ENCODE measurements around the gene AQP2.
"Not testable (repeated sequence)": the region's sequence is repeated elsewhere in the genome, so short reads cannot be mapped to it uniquely, and the experiment has no call there.

AQP2 gene

GRCh38 chr12:49969651-49970429 lies 19.3 kb downstream of the AQP2 start:
- DNase-seq (ENCODE audit: low read depth), result no peak

GRCh38 chr12:49970658-49971057 lies 20.1 kb downstream of the AQP2 start:
- no peak for DNase-seq (ENCODE audit: low read depth)

GRCh38 chr12:49971141-49971540 lies 20.6 kb downstream of the AQP2 start:
- DNase-seq (ENCODE audit: low read depth), result no peak

GRCh38 chr12:49972129-49972528 lies 21.6 kb downstream of the AQP2 start:
- DNase-seq (ENCODE audit: low read depth), result no peak

DNA sequence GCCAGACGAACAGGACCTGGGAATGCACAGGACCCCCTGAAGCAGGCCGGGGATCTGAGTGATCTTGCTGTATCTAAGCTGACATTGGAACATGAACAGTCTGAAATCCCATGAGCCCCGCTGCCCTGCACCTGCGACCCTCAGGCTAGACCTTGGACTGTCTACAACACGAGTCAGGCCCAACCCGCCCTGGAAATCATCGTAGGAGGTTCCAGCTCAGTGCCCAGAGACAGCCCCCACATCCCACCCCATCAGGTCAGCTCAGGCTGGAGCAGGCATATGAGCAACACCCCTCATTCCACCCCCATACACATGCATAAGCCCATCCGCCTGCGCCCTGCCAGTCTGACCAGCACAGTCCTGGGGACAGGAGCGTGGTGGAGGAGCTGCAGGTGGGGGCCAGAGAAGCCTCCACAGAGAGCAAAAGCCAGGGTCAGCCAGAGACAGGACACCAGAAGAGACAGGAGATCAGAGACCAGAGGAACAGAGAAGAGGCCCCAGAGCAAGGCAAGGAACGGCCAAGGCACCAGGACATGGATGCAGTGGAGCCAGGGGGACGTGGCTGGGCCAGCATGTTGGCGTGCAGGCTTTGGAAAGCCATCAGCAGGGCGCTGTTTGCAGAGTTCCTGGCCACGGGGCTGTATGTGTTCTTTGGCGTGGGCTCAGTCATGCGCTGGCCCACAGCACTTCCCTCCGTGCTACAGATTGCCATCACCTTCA lies 22.3 kb downstream of the AQP2 start, which contains the start of gene AQP6:
Gene AQP6, plus strand, starts transcription at position 307 of the 720 bp plus-strand sequence. Its CDS starts 227 bp downstream, at position 534.
- no peak for DNase-seq (ENCODE audit: low read depth)

DNA sequence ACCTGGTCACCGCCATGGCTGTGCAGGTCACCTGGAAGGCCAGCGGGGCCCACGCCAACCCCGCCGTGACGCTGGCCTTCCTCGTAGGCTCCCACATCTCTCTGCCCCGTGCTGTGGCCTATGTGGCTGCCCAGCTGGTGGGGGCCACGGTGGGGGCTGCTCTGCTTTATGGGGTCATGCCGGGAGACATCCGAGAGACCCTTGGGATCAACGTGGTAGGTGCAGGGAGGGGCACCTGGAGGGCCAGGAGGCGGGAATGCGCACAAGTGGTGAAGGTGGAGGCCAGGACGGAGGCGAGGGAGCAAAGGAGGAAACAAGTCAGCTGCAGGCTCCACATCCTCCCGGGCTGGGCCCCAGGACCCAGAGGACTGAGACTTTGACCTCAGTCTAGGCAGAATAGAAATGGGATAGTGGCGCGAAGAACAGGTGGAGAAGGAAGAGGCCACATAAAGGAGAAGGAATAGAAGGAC lies 22.9 kb downstream of the AQP2 start:
- no peak for DNase-seq (ENCODE audit: low read depth)

- no peak for DNase-seq (ENCODE audit: low read depth)
These were observed 23.7 kb downstream of the AQP2 start for GRCh38 chr12:49974231-49974675.

DNA sequence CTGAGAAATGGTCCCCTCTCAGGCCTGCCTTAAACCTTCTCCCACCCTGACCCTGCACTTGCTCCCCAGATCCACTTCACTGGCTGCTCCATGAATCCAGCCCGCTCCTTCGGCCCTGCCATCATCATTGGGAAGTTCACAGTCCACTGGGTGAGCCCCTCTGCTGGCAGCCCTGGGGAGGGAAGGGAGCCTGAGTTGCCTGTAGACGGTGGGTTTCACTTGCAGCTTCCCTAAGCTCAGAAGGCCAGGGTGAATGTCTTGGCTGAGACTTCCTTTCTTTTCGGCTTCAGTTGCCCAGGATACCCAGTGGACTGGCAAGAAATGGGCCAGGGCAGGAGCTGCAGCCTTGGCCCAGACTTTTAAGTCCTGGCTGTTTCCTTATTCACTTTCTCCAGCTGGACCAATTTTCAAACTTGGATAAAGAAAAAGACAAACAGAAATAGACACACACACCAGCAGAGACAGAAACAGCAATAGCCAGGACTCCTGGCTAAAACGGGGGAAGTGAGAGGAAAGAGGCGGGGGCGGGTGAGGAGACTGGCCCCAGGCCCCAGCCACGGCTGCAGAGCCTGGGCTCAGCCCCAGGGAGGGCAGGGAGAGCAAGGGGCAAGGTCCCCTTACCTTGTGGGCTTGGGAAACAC lies 24.3 kb downstream of the AQP2 start:
- DNase-seq (ENCODE audit: low read depth), result no peak

GRCh38 chr12:49975318-49975761 lies 24.8 kb downstream of the AQP2 start:
- no peak for DNase-seq (ENCODE audit: low read depth)

GRCh38 chr12:49976557-49976956 lies 26.0 kb downstream of the AQP2 start:
- DNase-seq (ENCODE audit: low read depth), result no peak

- no peak for DNase-seq (ENCODE audit: low read depth)
These were observed 27.6 kb downstream of the AQP2 start for GRCh38 chr12:49978125-49978524.

DNA sequence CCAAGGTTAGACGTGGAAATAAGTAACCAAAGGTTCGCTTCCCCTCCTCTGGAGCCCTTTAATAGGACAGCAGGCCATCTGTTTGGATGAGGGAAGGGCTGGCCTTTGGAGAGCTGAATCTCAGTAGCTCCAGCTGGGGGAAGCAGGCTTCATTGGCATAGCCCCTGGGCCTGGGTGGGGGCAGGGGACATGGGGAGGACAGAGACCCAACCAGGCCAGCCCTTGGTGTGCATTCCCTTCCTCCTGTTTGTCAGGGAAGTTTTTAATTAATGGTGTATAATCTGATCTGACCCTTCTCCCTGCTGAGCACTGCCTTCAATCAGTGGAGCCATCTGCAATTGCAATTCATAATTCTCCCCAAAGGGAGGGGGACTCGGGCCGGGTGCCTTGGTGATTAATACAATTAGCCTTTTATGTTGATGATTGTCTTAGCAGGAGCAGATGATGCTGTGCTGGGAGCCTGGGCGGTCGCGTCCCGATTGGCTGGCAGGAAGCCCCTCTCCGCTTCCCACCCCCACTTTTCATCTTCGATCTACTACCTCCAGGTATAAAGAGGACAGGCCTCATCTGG lies 28.6 kb downstream of the AQP2 start:
- no peak for DNase-seq (ENCODE audit: low read depth)

DNA sequence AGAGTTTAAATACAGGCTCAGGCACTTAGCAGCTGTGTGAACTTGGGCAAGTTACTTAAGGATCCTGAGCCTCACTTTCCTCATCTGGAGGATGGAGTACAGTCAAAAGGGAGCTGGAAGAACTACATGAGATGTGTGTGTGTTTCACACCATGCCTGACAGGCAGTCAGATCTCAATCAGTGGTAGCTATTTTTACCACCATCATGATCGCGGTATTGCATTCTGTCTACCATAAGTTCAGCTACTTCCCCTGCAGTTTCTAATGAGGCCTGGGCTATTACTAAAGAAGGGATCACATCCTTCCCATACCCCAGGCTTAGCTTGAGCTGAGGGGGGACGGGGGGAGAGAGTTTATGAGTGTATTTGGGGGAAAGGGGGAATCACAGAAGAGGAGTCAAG lies 29.3 kb downstream of the AQP2 start:
- DNase-seq (ENCODE audit: low read depth), result no peak

GRCh38 chr12:49980501-49981349 lies 30.2 kb downstream of the AQP2 start:
- no peak for DNase-seq (ENCODE audit: low read depth)

DNA sequence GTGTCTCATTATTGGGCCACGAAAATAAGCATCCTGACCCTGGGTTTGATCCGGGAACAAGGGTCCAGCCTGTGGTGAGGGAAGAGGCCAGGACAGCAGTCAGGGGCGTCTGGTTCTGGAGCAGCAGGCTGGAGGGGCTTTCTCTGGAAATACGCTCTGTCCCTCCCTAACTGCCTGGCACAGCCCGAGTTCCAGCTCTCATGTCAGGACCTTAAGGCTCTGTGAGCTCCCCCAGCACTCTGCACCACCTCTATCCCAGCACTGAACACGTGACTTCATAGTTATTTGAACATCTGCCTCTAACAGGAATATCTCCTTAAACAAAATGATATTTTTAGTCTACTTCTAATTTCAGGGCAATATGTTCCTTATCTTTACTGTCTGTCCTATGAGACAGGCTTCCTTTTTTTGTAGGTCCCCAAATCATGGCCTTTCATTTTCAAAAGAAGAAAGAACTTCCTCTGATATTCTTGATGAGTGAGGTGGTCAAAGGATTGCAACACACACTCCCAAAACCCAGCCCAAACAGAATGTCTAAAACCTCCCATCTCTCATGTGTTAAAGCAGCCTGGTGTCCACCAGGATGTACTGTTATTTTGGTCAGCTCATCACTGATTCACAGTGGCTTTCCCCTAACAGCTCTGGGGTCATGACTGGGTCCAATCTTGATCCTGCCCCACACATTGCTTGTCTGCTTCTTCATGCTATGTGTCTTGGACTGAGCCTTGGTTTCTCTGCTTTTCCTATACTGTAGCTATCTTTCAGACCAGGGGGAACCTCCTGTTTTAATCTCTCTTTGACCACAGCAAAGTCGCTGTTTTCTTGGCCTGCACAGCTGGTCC lies 31.9 kb downstream of the AQP2 start:
- DNase-seq (ENCODE audit: low read depth), result no peak

- DNase-seq (ENCODE audit: low read depth), result no peak
These were observed 33.4 kb downstream of the AQP2 start for GRCh38 chr12:49983892-49984291.

DNA sequence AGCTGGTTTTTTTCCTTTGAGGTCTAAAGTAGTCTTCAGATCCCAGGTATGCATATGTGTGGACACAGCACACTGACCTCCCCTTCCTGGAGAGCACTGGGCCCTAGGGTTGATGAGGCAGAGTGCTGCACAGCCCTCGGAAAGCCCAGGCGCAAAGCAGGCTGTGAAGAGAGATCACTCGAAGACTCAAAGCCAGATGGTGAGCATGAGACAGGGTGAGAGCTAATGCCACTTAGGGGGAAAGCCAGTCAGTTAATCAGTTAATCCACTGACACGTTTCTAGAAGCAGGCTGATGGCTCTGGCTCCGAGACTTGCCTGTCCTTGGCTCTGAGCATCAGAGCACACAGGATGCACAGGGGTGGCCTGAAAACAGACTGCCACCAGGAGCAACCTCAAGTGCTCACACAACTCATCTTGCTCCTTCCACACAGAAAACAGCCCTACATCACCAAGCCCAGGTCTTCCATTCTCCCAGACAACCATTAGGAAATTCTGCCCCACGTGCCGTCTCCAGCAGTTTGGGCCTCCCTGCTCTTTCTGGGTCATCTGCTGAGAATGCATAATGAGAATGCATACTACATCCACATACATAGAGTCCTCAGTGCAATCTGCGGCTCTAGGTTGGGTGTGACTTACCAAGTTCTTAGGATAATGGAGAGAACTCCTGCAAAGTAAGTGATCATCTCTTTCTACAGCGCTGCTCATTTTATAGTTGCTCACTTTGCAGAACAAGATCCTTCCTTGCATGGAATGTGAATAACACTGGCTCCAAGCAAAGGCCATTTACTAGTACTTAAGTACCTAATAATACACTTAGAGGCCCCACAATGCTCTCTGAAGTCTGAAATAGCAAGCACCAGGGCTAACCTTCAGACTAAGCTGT lies 34.2 kb downstream of the AQP2 start:
- DNase-seq (ENCODE audit: low read depth), result no peak

DNA sequence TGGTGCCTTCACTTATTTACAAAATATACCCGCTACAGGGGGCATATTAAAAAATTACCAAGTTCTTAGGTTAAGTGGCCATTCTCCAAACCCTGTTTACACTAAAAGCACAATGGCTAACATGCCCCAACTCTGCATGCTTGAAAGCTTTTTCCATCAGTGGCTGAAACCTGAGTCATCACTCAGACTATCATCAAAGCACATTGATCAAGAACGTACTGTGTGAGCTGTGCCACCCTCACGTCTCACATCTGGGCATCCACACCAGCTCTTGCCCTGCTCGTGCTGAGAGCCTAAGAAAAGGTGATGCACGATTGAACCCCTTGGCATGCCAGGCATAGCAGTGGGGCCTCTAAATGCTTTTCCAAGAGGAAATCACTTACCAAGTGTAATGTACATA lies 35.4 kb downstream of the AQP2 start:
- DNase-seq (ENCODE audit: low read depth), result no peak

DNA sequence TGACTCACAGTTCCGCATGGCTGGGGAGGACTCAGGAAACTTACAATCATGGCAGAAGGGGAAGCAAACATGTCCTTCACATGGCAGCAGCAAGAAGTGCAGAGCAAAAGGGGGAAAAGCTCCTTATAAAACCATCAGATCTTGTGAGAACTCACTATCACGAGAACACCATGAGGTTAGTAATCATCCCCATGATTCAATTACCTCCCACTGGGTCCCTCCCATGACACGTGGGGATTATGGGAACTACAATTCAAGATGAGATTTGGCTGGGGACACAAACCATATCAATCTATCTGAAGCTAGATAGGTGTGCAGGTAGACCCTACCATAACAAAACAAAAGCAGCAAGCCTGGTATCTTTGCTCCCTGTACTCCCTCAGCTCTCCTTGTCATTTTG lies 35.9 kb downstream of the AQP2 start:
- DNase-seq (ENCODE audit: low read depth), result not testable (repeated sequence)
